ENCODE measurements around the gene TBXA2R. TPM values are rescaled to one million over a fixed set of nuclear protein-coding genes. Genes with fewer than 3 reads are reported as not detected.
A peak's percentile ranks its signal among the peaks of the same experiment; 100 is the strongest.

The TBXA2R gene
- total RNA-seq = 4.7 TPM
- long read RNA-seq, transcript TBXA2R-201 (3 exons, 2,608 nt) = major isoform, 9 of 14 reads
- long read RNA-seq, partial matches to known transcripts = 2 of 14 reads
- long read RNA-seq, other reads (novel, unspliced or antisense) = 2 of 14 reads

DNA sequence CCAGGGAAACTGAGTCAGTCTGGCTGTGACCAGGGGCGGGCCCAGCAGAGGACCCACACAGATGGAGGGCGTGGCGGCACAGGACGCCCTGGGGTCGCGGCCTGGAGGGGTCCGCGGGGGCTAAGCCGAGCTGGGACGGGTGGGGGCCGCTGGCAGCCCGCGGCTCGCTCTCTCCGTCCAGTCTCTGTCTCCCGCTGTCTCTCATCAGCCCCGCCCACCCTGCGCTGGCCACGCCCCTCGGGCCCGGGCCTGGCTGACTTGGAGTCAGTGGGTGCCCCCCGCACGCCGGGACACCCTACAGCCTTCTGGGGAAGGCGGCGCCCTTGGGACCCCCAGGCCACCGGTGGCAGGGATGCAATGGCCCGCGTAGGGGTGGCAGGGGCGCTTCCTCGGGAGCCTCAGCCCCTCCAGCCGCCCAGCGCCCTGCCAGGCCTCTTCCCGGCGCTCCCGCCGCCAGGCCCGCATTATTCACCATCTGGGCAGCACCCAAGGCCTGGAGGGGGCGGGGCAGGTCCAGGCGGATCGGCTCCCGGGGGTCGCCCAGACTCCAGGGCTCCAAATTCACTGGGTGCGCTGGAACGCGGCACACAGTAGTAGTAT lies at the start of gene TBXA2R:
Gene TBXA2R, minus strand, starts transcription at position 186 of the 600 bp plus-strand sequence. CDS start 6,241 bp downstream, outside the sequence.
- TF ChIP-seq, protein P1, sequence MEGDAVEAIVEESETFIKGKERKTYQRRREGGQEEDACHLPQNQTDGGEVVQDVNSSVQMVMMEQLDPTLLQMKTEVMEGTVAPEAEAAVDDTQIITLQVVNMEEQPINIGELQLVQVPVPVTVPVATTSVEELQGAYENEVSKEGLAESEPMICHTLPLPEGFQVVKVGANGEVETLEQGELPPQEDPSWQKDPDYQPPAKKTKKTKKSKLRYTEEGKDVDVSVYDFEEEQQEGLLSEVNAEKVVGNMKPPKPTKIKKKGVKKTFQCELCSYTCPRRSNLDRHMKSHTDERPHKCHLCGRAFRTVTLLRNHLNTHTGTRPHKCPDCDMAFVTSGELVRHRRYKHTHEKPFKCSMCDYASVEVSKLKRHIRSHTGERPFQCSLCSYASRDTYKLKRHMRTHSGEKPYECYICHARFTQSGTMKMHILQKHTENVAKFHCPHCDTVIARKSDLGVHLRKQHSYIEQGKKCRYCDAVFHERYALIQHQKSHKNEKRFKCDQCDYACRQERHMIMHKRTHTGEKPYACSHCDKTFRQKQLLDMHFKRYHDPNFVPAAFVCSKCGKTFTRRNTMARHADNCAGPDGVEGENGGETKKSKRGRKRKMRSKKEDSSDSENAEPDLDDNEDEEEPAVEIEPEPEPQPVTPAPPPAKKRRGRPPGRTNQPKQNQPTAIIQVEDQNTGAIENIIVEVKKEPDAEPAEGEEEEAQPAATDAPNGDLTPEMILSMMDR (IDR thresholded peaks at IDR 0.05) = no peak
- DNase-seq = peak; percentile 83
- peaks cover 8% of the 10 kb centered on the region for H3K36me3 ChIP-seq
- H3K9me3 ChIP-seq = no peaks in the 10 kb centered on the region
- H3K4me1 ChIP-seq = peaks cover 33% of the 10 kb centered on the region
- intact Hi-C loops (cut with DNase I) = no loop called here
- peak; percentile 55 for ATAC-seq
- peak within 1 kb of the TSS; percentile 45 for H3K4me3 ChIP-seq
- H3K27me3 ChIP-seq = no peaks in the 10 kb centered on the region
- peak within 1 kb of the TSS; percentile 59 for H3K27ac ChIP-seq

DNA sequence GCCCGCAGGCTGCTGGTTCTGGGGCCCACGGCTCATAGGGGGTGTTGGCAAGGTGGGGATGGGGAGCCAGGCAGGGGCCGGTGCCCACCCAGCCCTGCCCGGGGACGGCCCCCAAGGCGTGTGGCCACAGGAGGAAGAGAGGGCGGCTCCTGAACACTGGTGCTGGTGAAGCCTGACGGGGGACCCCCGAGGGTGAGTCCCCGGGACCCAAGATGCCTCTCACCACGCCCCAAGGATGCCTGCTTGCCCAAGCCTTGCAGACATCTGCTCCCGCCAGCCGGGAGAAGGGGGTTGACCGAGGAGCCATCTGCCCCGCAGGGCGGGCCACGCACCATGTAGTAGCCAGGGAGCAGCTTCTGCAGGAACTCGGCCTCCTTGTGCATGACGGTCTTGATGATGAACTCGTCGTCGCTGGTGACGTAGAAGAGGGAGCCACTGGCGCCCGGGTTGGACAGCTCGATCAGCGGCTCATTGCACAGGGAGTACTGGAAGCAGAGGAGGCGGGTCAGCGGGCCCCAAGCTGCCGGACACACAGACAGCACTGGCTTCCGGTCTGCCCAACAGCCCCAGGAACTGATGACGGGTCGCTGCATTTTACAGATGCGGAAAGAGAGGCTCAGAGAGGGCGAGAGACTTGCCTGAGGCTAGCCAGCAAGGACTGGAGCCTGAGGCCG lies 49.5 kb upstream of the TBXA2R start:
- H3K4me3 ChIP-seq = no peak overlapping the region
- TF ChIP-seq, protein P1 (IDR thresholded peaks at IDR 0.05) = no peak
- H3K27me3 ChIP-seq = no peaks in the 10 kb centered on the region
- H3K27ac ChIP-seq = no peak overlapping the region
- ATAC-seq (no peak), DNase-seq (no peak)
- intact Hi-C loops (cut with DNase I) = no loop called here
- H3K4me1 ChIP-seq = no peaks in the 10 kb centered on the region
- H3K9me3 ChIP-seq = no peaks in the 10 kb centered on the region
- peaks cover 51% of the 10 kb centered on the region for H3K36me3 ChIP-seq

DNA sequence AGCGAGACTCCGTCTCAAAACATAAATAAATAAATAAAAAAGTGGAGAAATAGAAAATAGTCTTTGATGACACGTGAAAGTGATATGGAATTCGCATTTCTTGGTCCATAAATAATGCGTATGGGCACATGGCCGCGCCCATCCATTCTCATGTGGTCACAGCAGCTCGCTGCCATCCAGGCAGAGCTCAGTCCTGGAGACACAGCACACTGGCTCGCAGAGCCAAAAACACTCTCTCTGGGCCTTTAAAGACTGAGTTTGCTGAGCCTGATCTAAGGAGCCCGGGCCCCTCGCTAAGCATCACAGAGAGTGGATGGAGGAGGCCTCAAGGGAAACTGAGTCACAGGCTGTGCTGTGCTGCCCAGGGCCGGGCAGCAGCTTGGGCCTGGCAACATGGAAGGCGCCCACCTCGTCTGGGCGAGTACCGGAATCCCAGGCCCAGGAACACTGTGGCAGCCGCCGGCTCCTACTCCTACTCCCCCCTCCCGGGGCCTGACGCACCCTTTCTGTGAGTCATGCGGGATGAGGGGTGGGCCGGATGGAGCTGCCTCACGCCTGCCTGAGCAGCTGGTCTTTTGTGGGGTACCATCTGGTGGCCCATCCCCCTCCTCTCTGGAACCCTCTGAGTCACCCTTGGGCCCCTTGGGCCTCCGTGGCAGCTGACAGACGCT lies 48.9 kb upstream of the TBXA2R start:
- no peak overlapping the region for H3K27ac ChIP-seq
- H3K4me3 ChIP-seq = no peak overlapping the region
- ATAC-seq = no peak
- intact Hi-C loops (cut with DNase I) = no loop called here
- H3K36me3 ChIP-seq = peaks cover 57% of the 10 kb centered on the region
- DNase-seq = no peak
- TF ChIP-seq, protein P1 (IDR thresholded peaks at IDR 0.05) = no peak
- no peaks in the 10 kb centered on the region for H3K27me3 ChIP-seq
- no peaks in the 10 kb centered on the region for H3K9me3 ChIP-seq
- no peaks in the 10 kb centered on the region for H3K4me1 ChIP-seq

DNA sequence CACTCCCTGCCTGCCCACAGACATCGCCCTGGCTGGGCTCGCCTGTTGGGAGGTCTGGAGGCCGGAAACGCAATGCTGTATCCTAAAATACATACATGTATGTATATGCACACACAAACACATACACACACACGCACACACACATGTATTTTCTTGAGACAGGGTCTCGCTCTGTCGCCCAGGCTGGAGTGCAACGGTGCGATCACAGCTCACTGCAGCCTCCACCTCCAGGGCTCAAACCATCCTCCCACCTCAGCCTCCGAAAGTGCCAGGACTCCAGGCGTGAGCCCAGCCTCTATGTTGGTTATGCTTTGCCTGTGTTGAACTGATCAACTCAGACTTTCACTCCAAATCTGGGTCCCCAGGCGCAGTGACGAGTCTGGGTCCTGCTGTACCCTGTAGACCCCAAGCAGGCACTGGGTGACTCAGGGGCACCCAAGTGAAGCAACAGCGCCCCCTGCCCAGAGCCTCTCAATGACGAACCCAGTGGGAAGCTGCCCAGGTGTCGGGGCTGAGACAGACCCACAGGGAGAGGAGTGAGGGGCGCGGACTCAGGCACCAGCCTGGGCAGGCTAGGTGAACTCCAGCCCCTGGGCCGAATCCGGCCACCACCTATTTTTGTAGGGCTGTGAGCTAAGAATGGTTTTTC lies 47.3 kb upstream of the TBXA2R start:
- peaks cover 61% of the 10 kb centered on the region for H3K36me3 ChIP-seq
- no peaks in the 10 kb centered on the region for H3K27me3 ChIP-seq
- DNase-seq (no peak), ATAC-seq (no peak)
- intact Hi-C loops (cut with DNase I) = no loop called here
- no peak overlapping the region for H3K4me3 ChIP-seq
- no peaks in the 10 kb centered on the region for H3K9me3 ChIP-seq
- H3K4me1 ChIP-seq = no peaks in the 10 kb centered on the region
- TF ChIP-seq, protein P1 (IDR thresholded peaks at IDR 0.05) = no peak
- no peak overlapping the region for H3K27ac ChIP-seq

DNA sequence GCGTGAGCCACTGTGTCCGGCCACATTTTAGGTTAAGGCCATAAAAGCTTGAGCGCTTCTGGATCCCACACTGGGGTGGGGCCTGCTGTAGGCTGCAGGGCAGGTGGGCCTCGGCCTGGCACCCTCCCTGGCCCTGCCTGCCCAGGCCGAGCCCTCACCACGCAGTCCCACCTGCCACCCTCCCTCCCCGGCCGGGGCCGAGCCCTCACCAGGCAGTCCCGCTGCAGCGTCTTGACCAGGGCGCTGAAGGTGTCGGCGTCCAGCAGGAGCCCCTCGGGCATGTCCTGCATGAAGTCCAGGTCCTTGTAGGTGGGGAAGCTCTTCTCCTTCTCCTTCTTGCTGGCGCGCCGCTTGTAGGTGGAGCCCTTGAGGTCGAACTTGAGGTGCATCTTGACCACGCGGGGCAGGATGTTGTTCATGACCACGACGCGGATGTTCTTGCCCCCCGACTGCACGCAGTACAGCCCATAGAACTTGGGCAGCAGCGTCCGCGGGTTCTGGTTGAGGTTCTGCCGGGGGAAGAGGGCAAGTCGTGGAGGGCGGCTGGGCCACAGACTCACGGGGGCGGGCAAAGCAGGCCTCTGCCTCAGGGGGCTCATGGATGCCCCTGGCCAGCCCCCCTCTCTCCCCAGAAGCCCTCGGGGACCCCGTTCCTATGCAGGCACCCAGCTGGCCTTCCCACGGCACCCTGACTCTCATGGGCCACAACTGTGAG lies 46.6 kb upstream of the TBXA2R start:
- Histone ChIP-seq H3K4me1 (no peaks in the 10 kb centered on the region), H3K9me3 (no peaks in the 10 kb centered on the region), H3K27ac (no peak overlapping the region), H3K4me3 (no peak overlapping the region), H3K36me3 (peaks cover 66% of the 10 kb centered on the region), H3K27me3 (no peaks in the 10 kb centered on the region)
- TF ChIP-seq, protein P1 (IDR thresholded peaks at IDR 0.05) = no peak
- intact Hi-C loops (cut with DNase I) = no loop called here
- no peak for DNase-seq
- no peak for ATAC-seq

Measured in upper lobe of right lung (tissue), 1 donor.